NOMO-1 (cell line): ENCODE results near the gene SOCS3.
"Not testable (repeated sequence)": the region's sequence is repeated elsewhere in the genome, so short reads cannot be mapped to it uniquely, and the experiment has no call there.

Source experiments
- DNase-seq, 2 experiments: peaks; one replicate each; lab custom pipeline; 2025; ENCODE audit not compliant: unreplicated experiment in 2 of 2; lab: John Stamatoyannopoulos, UW

SOCS3 gene

GRCh38 chr17:78314683-78315354 lies 45.1 kb downstream of the SOCS3 start:
- no peak for DNase-seq

- DNase-seq = peak; percentile 34 to 62
Measured at GRCh38 chr17:78313735-78314648, 45.9 kb downstream of the SOCS3 start.

- not testable (repeated sequence) for DNase-seq
Measured at GRCh38 chr17:78309659-78310255, 50.1 kb downstream of the SOCS3 start.

GRCh38 chr17:78307887-78308638 lies 51.8 kb downstream of the SOCS3 start:
- DNase-seq = no peak

- no peak for DNase-seq
Measured at GRCh38 chr17:78306913-78307312, 53.0 kb downstream of the SOCS3 start.
